ENCODE measurements around the gene CASZ1. TPM values are rescaled to one million over a fixed set of nuclear protein-coding genes. Genes with fewer than 3 reads are reported as not detected.

The CASZ1 gene
- total and polyA plus RNA-seq, 2 donors (not counting 3 experiments of a cell fraction or from before 2014, with no cell fraction given) = 1.5 to 5.2 TPM

DNA sequence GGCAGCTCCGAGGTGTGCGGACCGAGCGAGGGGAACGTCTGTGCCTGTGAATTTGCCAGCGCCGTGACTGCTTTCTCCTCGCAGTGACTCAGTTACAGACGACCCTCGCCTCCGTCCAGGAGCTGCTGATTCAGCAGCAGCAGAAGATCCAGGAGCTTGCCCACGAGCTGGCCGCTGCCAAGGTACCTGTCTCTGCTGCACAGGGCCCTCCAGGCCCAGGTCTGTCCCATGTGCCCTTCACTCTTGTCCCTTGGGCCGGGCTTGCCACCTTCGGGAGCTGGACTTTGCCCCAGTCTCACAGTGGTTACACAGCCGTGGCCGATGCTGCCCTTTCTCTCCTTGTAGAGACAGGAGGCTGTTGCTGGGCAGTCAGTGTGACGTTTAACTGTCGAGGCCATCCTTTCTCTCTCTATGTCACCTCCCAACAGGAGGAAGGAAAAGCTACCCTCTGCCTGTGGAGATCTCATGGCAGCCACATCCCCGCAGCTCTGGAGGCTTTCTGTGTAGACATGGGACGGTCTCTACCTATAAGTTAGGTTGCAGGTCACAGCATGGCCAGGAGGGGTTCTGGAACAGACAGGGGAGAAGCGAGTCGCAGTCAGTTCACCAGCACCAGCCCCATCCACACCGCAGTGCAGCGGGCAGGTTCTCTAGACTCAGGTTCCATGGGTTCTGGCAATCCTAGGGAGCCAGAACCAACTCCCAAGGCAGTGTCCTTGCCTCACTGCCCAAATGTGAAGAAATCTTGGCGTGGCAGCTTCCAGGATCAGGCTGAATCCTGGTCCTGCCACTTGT, 172.0 kb downstream of the CASZ1 start:
- Histone ChIP-seq H3K27me3 (ENCODE audit: control insufficient read depth in 2 of 2, insufficient read depth in 2 of 2, low read length in 2 of 2) (no peaks in the 10 kb centered on the region), H3K9ac (replicated peaks; ENCODE audit: extremely low read depth, insufficient read depth, low read length) (no peak overlapping the region), H3K4me2 (ENCODE audit: insufficient read depth, low read length) (no peak overlapping the region), H3K4me3 (replicated peaks in 1 of 3; ENCODE audit: insufficient read depth in 1 of 3, low read depth in 1 of 3, low read length in 3 of 3) (no peak overlapping the region), H3K27ac (ENCODE audit: insufficient read depth, low read depth, low read length) (no peak overlapping the region), H3K9me3 (replicated peaks; ENCODE audit: control insufficient read depth, insufficient read depth, low read length) (no peaks in the 10 kb centered on the region), H4K20me1 (replicated peaks; ENCODE audit: control insufficient read depth, extremely low read depth, insufficient read depth, low read length) (no peaks in the 10 kb centered on the region), H3K9me1 (replicated peaks; ENCODE audit: control insufficient read depth, extremely low read depth, insufficient read depth, low read length) (no peaks in the 10 kb centered on the region), H3K36me3 (ENCODE audit: control insufficient read depth in 2 of 2, extremely low read depth in 1 of 2, insufficient read depth in 2 of 2, low read length in 2 of 2) (peaks cover 0 to 7% of the 10 kb centered on the region in 2 experiments), H2AFZ (ENCODE audit: low read depth, low read length) (no peak overlapping the region), H3K4me1 (ENCODE audit: control insufficient read depth, extremely low read depth, insufficient read depth, low read length) (no peaks in the 10 kb centered on the region), H3K79me2 (ENCODE audit: control insufficient read depth, insufficient read depth, low read length) (no peaks in the 10 kb centered on the region)
- TF ChIP-seq, protein P1, sequence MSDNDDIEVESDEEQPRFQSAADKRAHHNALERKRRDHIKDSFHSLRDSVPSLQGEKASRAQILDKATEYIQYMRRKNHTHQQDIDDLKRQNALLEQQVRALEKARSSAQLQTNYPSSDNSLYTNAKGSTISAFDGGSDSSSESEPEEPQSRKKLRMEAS (IDR thresholded peaks at IDR 0.05; ENCODE audit: insufficient read depth, insufficient read length) = no peak
- TF ChIP-seq GATA2 (IDR thresholded peaks at IDR 0.05; ENCODE audit: insufficient read depth, insufficient read length, low read depth, low read length) (no peak), FOS (IDR thresholded peaks at IDR 0.05; ENCODE audit: borderline replicate concordance, insufficient read depth, low read length) (no peak), EZH2 (IDR thresholded peaks at IDR 0.05; ENCODE audit: borderline replicate concordance, low read depth, low read length, severe bottlenecking) (no peak), MYC (IDR thresholded peaks at IDR 0.05; ENCODE audit: low read depth, low read length) (no peak)
- dilution Hi-C loops (cut with MboI; ENCODE audit: extremely low pct_ligation_motif_present, low sequenced_read_pairs) (no loop called here), intact Hi-C loops (cut with micrococcal nuclease) (no loop called here)
- ChIA-PET POLR2A (no interaction called here), CTCF (interaction anchor here (0.9 kb wide), 1 partner anchor 15 kb away, joined by 3 read pairs; no protein-coding TSS in a partner anchor)
- no peak for DNase-seq (ENCODE audit: low read depth, low spot score)
- BruUV-seq (replicated peaks) = no TSS peak
- no peak for FAIRE-seq

DNA sequence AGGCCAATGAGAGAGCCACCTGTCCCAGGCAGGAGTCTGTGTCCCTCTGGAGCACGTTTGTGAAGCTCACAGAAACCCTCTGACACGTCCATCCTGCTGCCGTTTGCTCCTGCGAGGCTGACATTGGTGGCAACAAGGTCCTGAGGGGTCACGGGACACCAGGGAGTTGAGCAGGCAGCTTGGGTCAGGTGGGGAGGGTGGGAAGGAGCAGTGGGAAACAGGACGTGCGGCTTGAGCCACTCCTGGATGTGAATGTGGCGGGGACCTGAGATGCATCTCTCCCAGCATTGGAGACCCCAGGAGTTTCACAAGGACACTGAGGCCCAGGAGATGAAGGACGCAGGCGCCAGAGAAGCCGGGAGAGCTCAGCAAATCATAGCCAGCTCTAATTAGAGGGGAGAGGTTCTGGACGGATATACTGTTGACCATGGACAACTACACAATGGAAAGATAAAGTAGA, 172.7 kb downstream of the CASZ1 start:
- Histone ChIP-seq H3K9me1 (replicated peaks; ENCODE audit: control insufficient read depth, extremely low read depth, insufficient read depth, low read length) (no peaks in the 10 kb centered on the region), H3K9me3 (replicated peaks; ENCODE audit: control insufficient read depth, insufficient read depth, low read length) (no peaks in the 10 kb centered on the region), H3K79me2 (ENCODE audit: control insufficient read depth, insufficient read depth, low read length) (no peaks in the 10 kb centered on the region), H3K27me3 (ENCODE audit: control insufficient read depth in 2 of 2, insufficient read depth in 2 of 2, low read length in 2 of 2) (no peaks in the 10 kb centered on the region), H2AFZ (ENCODE audit: low read depth, low read length) (no peak overlapping the region), H3K9ac (replicated peaks; ENCODE audit: extremely low read depth, insufficient read depth, low read length) (no peak overlapping the region), H4K20me1 (replicated peaks; ENCODE audit: control insufficient read depth, extremely low read depth, insufficient read depth, low read length) (no peaks in the 10 kb centered on the region), H3K4me3 (replicated peaks in 1 of 3; ENCODE audit: insufficient read depth in 1 of 3, low read depth in 1 of 3, low read length in 3 of 3) (no peak overlapping the region), H3K27ac (ENCODE audit: insufficient read depth, low read depth, low read length) (no peak overlapping the region), H3K36me3 (ENCODE audit: control insufficient read depth in 2 of 2, extremely low read depth in 1 of 2, insufficient read depth in 2 of 2, low read length in 2 of 2) (peaks cover 0 to 7% of the 10 kb centered on the region in 2 experiments), H3K4me2 (ENCODE audit: insufficient read depth, low read length) (no peak overlapping the region), H3K4me1 (ENCODE audit: control insufficient read depth, extremely low read depth, insufficient read depth, low read length) (no peaks in the 10 kb centered on the region)
- TF ChIP-seq GATA2 (IDR thresholded peaks at IDR 0.05; ENCODE audit: insufficient read depth, insufficient read length, low read depth, low read length) (no peak), MYC (IDR thresholded peaks at IDR 0.05; ENCODE audit: low read depth, low read length) (no peak), POLR2A (IDR thresholded peaks at IDR 0.05; ENCODE audit: low read depth, low read length) (no peak), JUN (IDR thresholded peaks at IDR 0.05; ENCODE audit: borderline replicate concordance, insufficient read depth, insufficient read length, low read depth) (no peak), POLR2AphosphoS5 (IDR thresholded peaks at IDR 0.05; ENCODE audit: insufficient read depth, low read depth, low read length) (no peak), FOS (IDR thresholded peaks at IDR 0.05; ENCODE audit: borderline replicate concordance, insufficient read depth, low read length) (no peak), EZH2 (IDR thresholded peaks at IDR 0.05; ENCODE audit: borderline replicate concordance, low read depth, low read length, severe bottlenecking) (no peak)
- TF ChIP-seq, protein P1 (IDR thresholded peaks at IDR 0.05; ENCODE audit: insufficient read depth, insufficient read length) = no peak
- TF ChIP-seq, protein P2, sequence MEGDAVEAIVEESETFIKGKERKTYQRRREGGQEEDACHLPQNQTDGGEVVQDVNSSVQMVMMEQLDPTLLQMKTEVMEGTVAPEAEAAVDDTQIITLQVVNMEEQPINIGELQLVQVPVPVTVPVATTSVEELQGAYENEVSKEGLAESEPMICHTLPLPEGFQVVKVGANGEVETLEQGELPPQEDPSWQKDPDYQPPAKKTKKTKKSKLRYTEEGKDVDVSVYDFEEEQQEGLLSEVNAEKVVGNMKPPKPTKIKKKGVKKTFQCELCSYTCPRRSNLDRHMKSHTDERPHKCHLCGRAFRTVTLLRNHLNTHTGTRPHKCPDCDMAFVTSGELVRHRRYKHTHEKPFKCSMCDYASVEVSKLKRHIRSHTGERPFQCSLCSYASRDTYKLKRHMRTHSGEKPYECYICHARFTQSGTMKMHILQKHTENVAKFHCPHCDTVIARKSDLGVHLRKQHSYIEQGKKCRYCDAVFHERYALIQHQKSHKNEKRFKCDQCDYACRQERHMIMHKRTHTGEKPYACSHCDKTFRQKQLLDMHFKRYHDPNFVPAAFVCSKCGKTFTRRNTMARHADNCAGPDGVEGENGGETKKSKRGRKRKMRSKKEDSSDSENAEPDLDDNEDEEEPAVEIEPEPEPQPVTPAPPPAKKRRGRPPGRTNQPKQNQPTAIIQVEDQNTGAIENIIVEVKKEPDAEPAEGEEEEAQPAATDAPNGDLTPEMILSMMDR (IDR thresholded peaks at IDR 0.05; ENCODE audit: extremely low read depth in 1 of 2, insufficient read depth in 1 of 2, low read depth in 1 of 2, low read length in 2 of 2) = no peak
- ChIA-PET CTCF (no interaction called here), POLR2A (no interaction called here)
- dilution Hi-C loops (cut with MboI; ENCODE audit: extremely low pct_ligation_motif_present, low sequenced_read_pairs) (no loop called here), intact Hi-C loops (cut with micrococcal nuclease) (no loop called here)
- FAIRE-seq (no peak), DNase-seq (ENCODE audit: low read depth, low spot score) (no peak)
- no TSS peak for BruUV-seq (replicated peaks)
